ENCODE results near the gene LGMN. TPM values are rescaled to one million over a fixed set of nuclear protein-coding genes. Genes with fewer than 3 reads are reported as not detected.
A peak's percentile ranks its signal among the peaks of the same experiment; 100 is the strongest.

LGMN gene
- total and polyA plus RNA-seq, 2 experiments from 2014 or later, result 98.8 to 129 TPM

- TF ChIP-seq EZH2phosphoT487 (IDR thresholded peaks at IDR 0.05; ENCODE audit: insufficient read depth, low read depth) (no peak), EZH2 (IDR thresholded peaks at IDR 0.05; ENCODE audit: insufficient read depth, poor library complexity, severe bottlenecking) (no peak)
- Histone ChIP-seq H3F3A (ENCODE audit: insufficient read depth) (no peaks in the 10 kb centered on the region), H3K4me2 (ENCODE audit: unreplicated experiment) (peak overlapping the region; percentile 20), H3K4me1 (ENCODE audit: insufficient read depth) (peaks cover 5% of the 10 kb centered on the region), H4K20me1 (ENCODE audit: insufficient read depth) (no peaks in the 10 kb centered on the region), H2AFZ (no peak overlapping the region), H3K36me3 (ENCODE audit: low read depth) (no peaks in the 10 kb centered on the region), H3K9ac (no peak overlapping the region), H3K27ac (no peak overlapping the region), H3K4me3 (no peak overlapping the region), H3K9me3 (ENCODE audit: low read depth) (no peaks in the 10 kb centered on the region), H3K79me2 (ENCODE audit: insufficient read depth) (no peaks in the 10 kb centered on the region), H3K27me3 (replicated peaks; ENCODE audit: insufficient read depth) (no peaks in the 10 kb centered on the region), H3K9me2 (ENCODE audit: insufficient read depth) (no peaks in the 10 kb centered on the region)
- peak; percentile 13 for DNase-seq
- in situ Hi-C loops (cut with MboI), result no loop called here
- 53 to 56% methylated on average over 17 to 18 of the region's 18 CpGs for WGBS, 2 experiments (ENCODE audit: low coverage in 1 of 2, low lambda C conversion rate in 2 of 2, missing lambda C conversion rate in 2 of 2)
Observed at GRCh38 chr14:92693998-92694795, 54.2 kb downstream of the LGMN start.

DNA sequence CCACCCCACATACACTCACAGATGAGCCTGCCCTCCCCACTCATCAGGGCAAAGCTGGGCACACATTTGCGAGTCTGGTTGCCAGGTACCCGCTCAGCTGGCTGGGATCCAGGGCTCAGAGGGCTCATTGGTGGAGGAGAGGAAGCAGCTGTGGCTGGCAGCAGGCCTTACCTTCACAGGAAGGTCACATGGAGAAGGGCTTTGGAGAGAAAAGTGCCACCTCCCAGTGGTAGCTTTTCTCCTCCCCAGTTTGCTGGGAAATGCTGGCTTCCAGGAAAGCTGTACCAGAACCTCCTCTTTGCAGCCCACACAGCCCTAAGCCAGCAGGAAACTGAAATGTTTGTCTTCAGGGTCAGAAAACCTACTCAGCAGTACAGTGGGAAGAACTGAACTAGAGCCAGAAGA, 55.6 kb downstream of the LGMN start:
- Histone ChIP-seq H3K4me3 (no peak overlapping the region), H3F3A (ENCODE audit: insufficient read depth) (no peaks in the 10 kb centered on the region), H3K27ac (no peak overlapping the region), H3K27me3 (replicated peaks; ENCODE audit: insufficient read depth) (no peaks in the 10 kb centered on the region), H3K4me1 (ENCODE audit: insufficient read depth) (peaks cover 5% of the 10 kb centered on the region), H3K9me2 (ENCODE audit: insufficient read depth) (no peaks in the 10 kb centered on the region), H3K36me3 (ENCODE audit: low read depth) (no peaks in the 10 kb centered on the region), H2AFZ (no peak overlapping the region), H4K20me1 (ENCODE audit: insufficient read depth) (no peaks in the 10 kb centered on the region), H3K4me2 (ENCODE audit: unreplicated experiment) (no peak overlapping the region), H3K9me3 (ENCODE audit: low read depth) (no peaks in the 10 kb centered on the region), H3K79me2 (ENCODE audit: insufficient read depth) (no peaks in the 10 kb centered on the region), H3K9ac (no peak overlapping the region)
- DNase-seq, result peak; percentile 20
- in situ Hi-C loops (cut with MboI), result no loop called here
- TF ChIP-seq EZH2 (IDR thresholded peaks at IDR 0.05; ENCODE audit: insufficient read depth, poor library complexity, severe bottlenecking), result no peak
- TF ChIP-seq EZH2phosphoT487 (IDR thresholded peaks at IDR 0.05; ENCODE audit: insufficient read depth, low read depth), result no peak
- 17 to 33% methylated on average over 2 of the region's 2 CpGs for WGBS, 2 experiments (ENCODE audit: low coverage in 1 of 2, low lambda C conversion rate in 2 of 2, missing lambda C conversion rate in 2 of 2)

- Histone ChIP-seq H3K9me3 (ENCODE audit: low read depth) (no peaks in the 10 kb centered on the region), H3K4me2 (ENCODE audit: unreplicated experiment) (no peak overlapping the region), H3K4me1 (ENCODE audit: insufficient read depth) (peaks cover 5% of the 10 kb centered on the region), H2AFZ (no peak overlapping the region), H3K9ac (no peak overlapping the region), H3K79me2 (ENCODE audit: insufficient read depth) (no peaks in the 10 kb centered on the region), H4K20me1 (ENCODE audit: insufficient read depth) (no peaks in the 10 kb centered on the region), H3K27me3 (replicated peaks; ENCODE audit: insufficient read depth) (no peaks in the 10 kb centered on the region), H3K36me3 (ENCODE audit: low read depth) (no peaks in the 10 kb centered on the region), H3K9me2 (ENCODE audit: insufficient read depth) (no peaks in the 10 kb centered on the region), H3K4me3 (no peak overlapping the region), H3F3A (ENCODE audit: insufficient read depth) (no peaks in the 10 kb centered on the region), H3K27ac (no peak overlapping the region)
- in situ Hi-C loops (cut with MboI), result no loop called here
- WGBS, 2 experiments (ENCODE audit: low coverage in 1 of 2, low lambda C conversion rate in 2 of 2, missing lambda C conversion rate in 2 of 2), result 91 to 93% methylated on average over 13 of the region's 13 CpGs
- peak; percentile 74 for DNase-seq
- TF ChIP-seq EZH2 (IDR thresholded peaks at IDR 0.05; ENCODE audit: insufficient read depth, poor library complexity, severe bottlenecking) (no peak), EZH2phosphoT487 (IDR thresholded peaks at IDR 0.05; ENCODE audit: insufficient read depth, low read depth) (no peak)
Observed at GRCh38 chr14:92690171-92691011, 58.0 kb downstream of the LGMN start.

- Histone ChIP-seq H3K79me2 (ENCODE audit: insufficient read depth) (no peaks in the 10 kb centered on the region), H4K20me1 (ENCODE audit: insufficient read depth) (no peaks in the 10 kb centered on the region), H3K9ac (no peak overlapping the region), H3K4me1 (ENCODE audit: insufficient read depth) (peaks cover 5% of the 10 kb centered on the region), H3K36me3 (ENCODE audit: low read depth) (no peaks in the 10 kb centered on the region), H3K9me3 (ENCODE audit: low read depth) (no peaks in the 10 kb centered on the region), H2AFZ (no peak overlapping the region), H3F3A (ENCODE audit: insufficient read depth) (no peaks in the 10 kb centered on the region), H3K27ac (no peak overlapping the region), H3K4me3 (no peak overlapping the region), H3K27me3 (replicated peaks; ENCODE audit: insufficient read depth) (no peaks in the 10 kb centered on the region), H3K4me2 (ENCODE audit: unreplicated experiment) (no peak overlapping the region), H3K9me2 (ENCODE audit: insufficient read depth) (no peaks in the 10 kb centered on the region)
- in situ Hi-C loops (cut with MboI), result no loop called here
- no peak for DNase-seq
- no peak for TF ChIP-seq EZH2phosphoT487 (IDR thresholded peaks at IDR 0.05; ENCODE audit: insufficient read depth, low read depth)
- WGBS, 2 experiments (ENCODE audit: low coverage in 1 of 2, low lambda C conversion rate in 2 of 2, missing lambda C conversion rate in 2 of 2), result 92 to 93% methylated on average over 27 to 28 of the region's 30 CpGs
Observed at GRCh38 chr14:92688434-92689375, 59.7 kb downstream of the LGMN start.

Measured in GM23248 (cell line).